ENCODE data around the gene EFNA2.
"Not testable (repeated sequence)": the region's sequence is repeated elsewhere in the genome, so short reads cannot be mapped to it uniquely, and the experiment has no call there.

EFNA2 gene

DNA sequence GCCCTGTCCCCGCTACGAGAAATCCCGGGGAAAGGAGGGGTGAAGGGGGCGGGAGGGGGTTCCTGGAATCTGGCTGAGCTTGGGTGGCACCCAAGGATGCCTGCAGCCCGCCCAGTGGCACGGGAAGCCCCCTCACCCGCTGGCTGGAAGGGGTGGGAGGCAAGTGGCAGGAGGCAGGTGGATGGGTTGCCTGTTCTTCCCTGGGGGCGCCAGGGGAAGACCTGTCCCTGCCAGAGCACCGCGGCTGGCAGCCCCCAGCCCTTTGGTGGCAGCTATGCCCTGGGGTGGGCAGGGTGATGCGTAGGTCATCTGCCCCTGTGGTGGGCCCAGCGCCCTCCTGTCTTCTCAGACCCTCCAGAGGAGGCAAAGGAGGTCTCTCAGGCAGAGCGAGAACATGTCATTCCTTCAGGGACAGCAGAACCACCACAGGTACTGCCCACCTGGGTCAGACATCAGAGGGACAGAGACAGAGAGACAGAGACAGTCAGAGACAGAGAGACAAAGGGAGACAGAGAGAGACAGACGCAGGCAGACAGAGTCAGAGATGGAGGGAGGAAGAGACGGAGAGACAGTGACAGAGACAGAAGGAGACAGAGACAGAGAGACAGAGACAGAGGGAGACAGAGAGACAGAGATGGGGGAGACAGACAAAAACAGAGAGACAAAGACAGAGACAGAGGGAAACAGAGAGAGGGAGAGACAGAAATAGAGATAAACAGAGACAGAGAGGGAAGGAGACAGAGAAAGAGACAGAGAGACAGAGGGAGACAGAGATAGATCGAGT, 36.7 kb downstream of the EFNA2 start:
- TF ChIP-seq, protein P1, sequence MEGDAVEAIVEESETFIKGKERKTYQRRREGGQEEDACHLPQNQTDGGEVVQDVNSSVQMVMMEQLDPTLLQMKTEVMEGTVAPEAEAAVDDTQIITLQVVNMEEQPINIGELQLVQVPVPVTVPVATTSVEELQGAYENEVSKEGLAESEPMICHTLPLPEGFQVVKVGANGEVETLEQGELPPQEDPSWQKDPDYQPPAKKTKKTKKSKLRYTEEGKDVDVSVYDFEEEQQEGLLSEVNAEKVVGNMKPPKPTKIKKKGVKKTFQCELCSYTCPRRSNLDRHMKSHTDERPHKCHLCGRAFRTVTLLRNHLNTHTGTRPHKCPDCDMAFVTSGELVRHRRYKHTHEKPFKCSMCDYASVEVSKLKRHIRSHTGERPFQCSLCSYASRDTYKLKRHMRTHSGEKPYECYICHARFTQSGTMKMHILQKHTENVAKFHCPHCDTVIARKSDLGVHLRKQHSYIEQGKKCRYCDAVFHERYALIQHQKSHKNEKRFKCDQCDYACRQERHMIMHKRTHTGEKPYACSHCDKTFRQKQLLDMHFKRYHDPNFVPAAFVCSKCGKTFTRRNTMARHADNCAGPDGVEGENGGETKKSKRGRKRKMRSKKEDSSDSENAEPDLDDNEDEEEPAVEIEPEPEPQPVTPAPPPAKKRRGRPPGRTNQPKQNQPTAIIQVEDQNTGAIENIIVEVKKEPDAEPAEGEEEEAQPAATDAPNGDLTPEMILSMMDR (IDR thresholded peaks at IDR 0.05; ENCODE audit: low read depth, low read length), result no peak
- in situ Hi-C loops (cut with HindIII; ENCODE audit: low sequenced_read_pairs), result no loop called here
- no peak for DNase-seq (ENCODE audit: low read depth, low spot score)
- H3K4me3 ChIP-seq (ENCODE audit: low read depth, low read length), result no peak overlapping the region

DNA sequence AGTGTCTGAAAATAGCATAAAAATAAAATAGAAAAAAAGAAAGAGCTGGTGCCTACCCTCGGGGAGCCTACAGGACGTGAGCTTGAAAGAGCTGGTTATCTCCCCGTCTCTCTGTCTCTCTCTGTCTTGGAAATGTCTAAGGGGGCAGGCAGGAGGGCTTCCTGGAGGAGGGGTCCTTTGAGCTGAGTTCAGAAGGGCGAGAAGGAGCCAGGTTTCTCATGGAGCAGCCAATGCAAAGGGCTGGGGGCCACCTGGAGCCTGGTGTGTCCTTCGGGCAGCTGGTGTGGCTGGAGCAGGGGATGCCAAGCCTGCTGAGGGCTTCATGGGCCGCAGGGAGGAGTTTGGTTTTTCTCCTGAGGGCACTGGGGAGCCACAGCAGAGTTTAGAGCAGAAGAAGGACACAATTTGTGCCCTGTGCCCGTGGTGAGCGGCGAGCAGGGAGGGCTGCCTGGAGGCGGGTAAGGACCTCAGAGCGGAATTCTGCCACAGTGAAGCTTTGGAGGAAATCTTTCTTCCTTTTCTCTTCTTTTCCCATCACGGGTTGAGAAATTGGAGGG, 38.7 kb downstream of the EFNA2 start:
- in situ Hi-C loops (cut with HindIII; ENCODE audit: low sequenced_read_pairs), result no loop called here
- no peak overlapping the region for H3K4me3 ChIP-seq (ENCODE audit: low read depth, low read length)
- no peak for DNase-seq (ENCODE audit: low read depth, low spot score)
- TF ChIP-seq, protein P1 (IDR thresholded peaks at IDR 0.05; ENCODE audit: low read depth, low read length), result no peak

DNA sequence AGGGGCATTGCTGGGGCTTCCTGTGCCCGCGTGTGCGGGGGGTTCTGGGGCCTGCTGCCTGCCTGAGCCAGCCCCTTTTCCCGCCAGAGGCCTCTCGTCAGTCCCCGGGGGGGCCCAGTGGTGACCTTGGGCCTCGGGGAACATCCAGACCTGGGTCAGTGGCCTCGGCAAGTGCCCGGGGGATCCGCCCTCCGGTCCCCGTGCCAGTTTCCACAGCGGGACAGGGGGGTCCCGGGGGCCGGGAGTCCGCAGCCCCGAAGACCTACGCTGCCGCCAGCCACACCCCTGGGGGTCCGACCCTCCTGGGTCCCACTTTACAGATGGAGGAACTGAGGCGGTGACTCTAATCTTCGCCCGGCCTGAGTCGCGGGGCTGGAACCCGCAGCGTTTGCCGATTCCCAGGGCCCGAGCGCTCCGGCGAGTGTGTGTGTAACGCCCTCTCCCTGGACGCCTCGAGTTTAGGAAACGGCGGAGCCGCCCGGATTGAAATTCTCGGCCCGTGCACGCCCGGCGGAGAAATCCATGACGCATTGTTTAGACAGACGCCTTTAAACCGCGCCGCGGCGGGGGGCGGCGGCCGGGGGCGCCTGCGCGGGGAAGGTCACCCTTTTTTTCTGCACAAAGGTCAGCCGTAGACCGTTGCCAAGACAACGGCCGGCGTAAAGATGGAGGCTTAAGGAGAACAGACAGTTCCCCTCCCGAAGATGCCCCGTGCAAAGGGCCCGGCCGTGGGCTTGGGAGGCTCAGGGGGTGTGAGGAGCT, 39.3 kb downstream of the EFNA2 start:
- in situ Hi-C loops (cut with HindIII; ENCODE audit: low sequenced_read_pairs), result no loop called here
- peak overlapping the region; percentile 22 for H3K4me3 ChIP-seq (ENCODE audit: low read depth, low read length)
- TF ChIP-seq, protein P1 (IDR thresholded peaks at IDR 0.05; ENCODE audit: low read depth, low read length), result no peak

GRCh38 chr19:1325568-1326294, 40.1 kb downstream of the EFNA2 start:
- no peak overlapping the region for H3K4me3 ChIP-seq (ENCODE audit: low read depth, low read length)
- DNase-seq (ENCODE audit: low read depth, low spot score), result no peak
- TF ChIP-seq, protein P1 (IDR thresholded peaks at IDR 0.05; ENCODE audit: low read depth, low read length), result no peak
- in situ Hi-C loops (cut with HindIII; ENCODE audit: low sequenced_read_pairs), result no loop called here

More for the DNA sequence above, 39.3 kb downstream of the EFNA2 start:
- peak; percentile 89 for DNase-seq (ENCODE audit: low read depth, low spot score)

DNA sequence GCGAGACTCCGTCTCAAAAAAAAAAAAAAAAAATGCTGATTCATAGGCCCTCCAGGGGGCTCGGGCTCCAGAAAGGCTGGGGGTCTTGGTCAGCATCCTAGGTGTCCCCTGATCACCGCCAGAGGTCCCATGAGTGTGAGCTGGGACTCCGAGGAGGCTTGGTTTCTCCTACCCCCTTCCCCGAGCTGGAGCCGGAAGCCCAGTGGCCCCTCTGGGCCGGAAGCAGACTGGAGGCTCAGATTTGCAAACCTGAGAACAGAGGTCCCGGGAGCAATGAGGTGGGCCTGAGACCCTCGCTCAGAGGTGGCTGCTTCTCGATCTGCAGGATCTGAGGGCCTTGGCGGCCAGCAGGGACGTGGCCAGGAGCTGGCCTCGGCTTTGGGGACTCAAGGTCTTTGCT, 41.5 kb downstream of the EFNA2 start:
- DNase-seq (ENCODE audit: low read depth, low spot score), result no peak
- TF ChIP-seq, protein P1 (IDR thresholded peaks at IDR 0.05; ENCODE audit: low read depth, low read length), result no peak
- in situ Hi-C loops (cut with HindIII; ENCODE audit: low sequenced_read_pairs), result no loop called here
- H3K4me3 ChIP-seq (ENCODE audit: low read depth, low read length), result no peak overlapping the region

DNA sequence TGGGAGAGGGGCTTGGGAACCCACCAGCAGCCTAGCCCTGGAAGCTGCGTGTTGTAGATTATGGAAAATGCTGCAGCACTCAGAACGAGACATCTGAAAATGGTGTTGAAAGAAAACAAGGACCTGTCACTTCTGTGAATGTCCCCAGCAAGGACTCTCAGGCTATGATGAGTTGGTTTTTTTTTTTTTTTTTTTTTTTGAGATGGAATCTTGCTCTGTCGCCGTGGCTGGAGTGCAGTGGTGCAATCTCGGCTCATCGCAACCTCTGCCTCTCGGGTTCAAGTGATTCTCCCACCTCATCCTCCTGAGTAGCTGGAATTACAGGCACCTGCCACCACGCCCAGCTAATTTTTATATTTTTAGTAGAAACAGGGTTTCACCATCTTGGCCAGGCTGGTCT, 46.5 kb downstream of the EFNA2 start:
- in situ Hi-C loops (cut with HindIII; ENCODE audit: low sequenced_read_pairs); H3K4me3 ChIP-seq (ENCODE audit: low read depth, low read length); DNase-seq (ENCODE audit: low read depth, low spot score): not testable (repeated sequence)
